ENCODE data around the gene SLC5A8.
"Not testable (repeated sequence)": the region's sequence is repeated elsewhere in the genome, so short reads cannot be mapped to it uniquely, and the experiment has no call there.

The SLC5A8 gene

DNA sequence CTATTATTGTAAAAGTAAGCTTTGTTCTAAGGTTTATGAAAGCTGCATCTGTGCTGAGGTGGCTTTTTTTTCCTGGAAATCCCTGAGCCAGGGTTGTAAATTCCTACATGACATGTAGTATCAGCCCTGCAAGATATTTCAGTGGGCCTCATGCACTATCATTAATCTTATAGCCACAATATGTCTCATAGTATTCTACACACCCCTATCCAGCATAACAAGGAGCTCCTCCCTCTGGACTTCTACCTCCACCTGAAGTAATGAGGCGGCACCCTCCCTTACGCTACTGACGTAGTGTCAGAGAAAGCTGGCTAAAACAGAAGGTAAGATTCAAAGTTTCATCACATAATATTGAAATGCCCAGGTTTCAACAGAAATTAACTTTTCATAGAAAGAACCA, 35.5 kb downstream of the SLC5A8 start:
- H3K4me2 ChIP-seq = no peak overlapping the region
- no peaks in the 10 kb centered on the region for H4K20me1 ChIP-seq
- TF ChIP-seq Cebpa-rat (IDR thresholded peaks at IDR 0.05) = no peak
- no peaks in the 10 kb centered on the region for H3K36me3 ChIP-seq
- no peak overlapping the region for H3K4me3 ChIP-seq
- no peak overlapping the region for H3K27ac ChIP-seq
- no peak overlapping the region for H3K9ac ChIP-seq
- H3K9me3 ChIP-seq = no peaks in the 10 kb centered on the region
- H3K4me1 ChIP-seq = no peaks in the 10 kb centered on the region
- no peaks in the 10 kb centered on the region for H3K27me3 ChIP-seq

GRCh38 chr12:101173197-101173749, 36.8 kb downstream of the SLC5A8 start:
- H4K20me1 ChIP-seq = no peaks in the 10 kb centered on the region

DNA sequence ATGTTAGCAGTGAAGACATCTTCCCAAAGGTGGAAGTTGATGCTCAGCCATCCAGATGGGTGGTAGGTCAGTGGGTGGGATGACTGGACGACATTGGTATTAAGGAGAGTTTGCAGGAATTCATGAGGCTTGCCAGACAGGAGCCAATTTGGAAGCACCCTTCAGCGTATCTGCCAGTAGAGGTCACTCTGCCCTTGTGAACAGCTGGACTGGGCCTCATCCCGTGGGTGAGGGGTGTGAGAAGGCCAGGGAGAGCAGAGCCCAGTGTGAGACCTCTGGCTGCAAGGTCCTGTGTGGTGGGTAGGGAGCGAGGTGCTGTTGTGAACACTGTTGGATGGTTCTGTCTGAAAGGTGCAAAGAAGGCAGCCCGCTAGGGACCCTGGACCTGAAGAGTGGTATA, 37.7 kb downstream of the SLC5A8 start:
- Histone ChIP-seq H4K20me1 (no peaks in the 10 kb centered on the region), H3K4me2 (no peak overlapping the region), H3K4me1 (no peaks in the 10 kb centered on the region), H3K4me3 (no peak overlapping the region), H3K27ac (no peak overlapping the region), H3K27me3 (no peaks in the 10 kb centered on the region), H3K36me3 (no peaks in the 10 kb centered on the region), H3K9me3 (no peaks in the 10 kb centered on the region), H3K9ac (no peak overlapping the region)
- TF ChIP-seq Cebpa-rat (IDR thresholded peaks at IDR 0.05) = no peak

More at GRCh38 chr12:101173197-101173749, 36.8 kb downstream of the SLC5A8 start:
- Histone ChIP-seq H3K9me3 (no peaks in the 10 kb centered on the region), H3K9ac (no peak overlapping the region), H3K4me2 (no peak overlapping the region), H3K27me3 (no peaks in the 10 kb centered on the region), H3K4me3 (no peak overlapping the region), H3K27ac (no peak overlapping the region), H3K36me3 (no peaks in the 10 kb centered on the region), H3K4me1 (no peaks in the 10 kb centered on the region)
- TF ChIP-seq Cebpa-rat (IDR thresholded peaks at IDR 0.05) = no peak

- H3K4me3 ChIP-seq = no peak overlapping the region
- no peak overlapping the region for H3K4me2 ChIP-seq
- no peaks in the 10 kb centered on the region for H3K9me3 ChIP-seq
- no peaks in the 10 kb centered on the region for H3K27me3 ChIP-seq
- H3K36me3 ChIP-seq = no peaks in the 10 kb centered on the region
- no peaks in the 10 kb centered on the region for H4K20me1 ChIP-seq
- H3K4me1 ChIP-seq = no peaks in the 10 kb centered on the region
- no peak overlapping the region for H3K27ac ChIP-seq
- no peak overlapping the region for H3K9ac ChIP-seq
- no peak for TF ChIP-seq Cebpa-rat (IDR thresholded peaks at IDR 0.05)
Measured at GRCh38 chr12:101168001-101168400, 42.0 kb downstream of the SLC5A8 start.

- TF ChIP-seq Cebpa-rat (IDR thresholded peaks at IDR 0.05) = no peak
- Histone ChIP-seq H3K4me1 (no peaks in the 10 kb centered on the region), H3K36me3 (no peaks in the 10 kb centered on the region), H4K20me1 (no peaks in the 10 kb centered on the region), H3K27ac (no peak overlapping the region), H3K4me3 (no peak overlapping the region), H3K9ac (no peak overlapping the region), H3K9me3 (no peaks in the 10 kb centered on the region), H3K27me3 (no peaks in the 10 kb centered on the region), H3K4me2 (no peak overlapping the region)
Measured at GRCh38 chr12:101166866-101167265, 43.2 kb downstream of the SLC5A8 start.

DNA sequence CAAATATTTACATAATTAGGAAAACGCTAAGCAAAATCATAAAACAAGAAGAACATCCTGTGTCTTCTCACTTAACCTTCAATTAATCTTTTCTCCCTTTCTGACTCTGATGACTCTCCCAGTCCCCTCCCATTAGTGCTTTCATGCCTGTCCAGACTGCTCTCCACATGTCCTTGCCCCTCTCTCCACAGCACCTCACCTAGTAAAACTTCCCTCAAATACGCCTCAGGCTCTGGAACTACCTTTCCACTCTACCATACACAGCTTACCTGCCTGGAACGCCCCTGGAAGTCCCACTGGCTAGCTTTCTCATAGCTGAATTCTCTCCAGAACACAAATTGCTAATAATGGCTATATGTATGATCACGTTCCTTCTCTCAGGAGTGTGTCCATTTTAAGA, 44.7 kb downstream of the SLC5A8 start:
- no peak overlapping the region for H3K4me2 ChIP-seq
- H3K36me3 ChIP-seq = no peaks in the 10 kb centered on the region
- H3K27me3 ChIP-seq = no peaks in the 10 kb centered on the region
- no peaks in the 10 kb centered on the region for H3K4me1 ChIP-seq
- no peak overlapping the region for H3K9ac ChIP-seq
- H3K27ac ChIP-seq = no peak overlapping the region
- H3K9me3 ChIP-seq = no peaks in the 10 kb centered on the region
- no peaks in the 10 kb centered on the region for H4K20me1 ChIP-seq
- no peak for TF ChIP-seq Cebpa-rat (IDR thresholded peaks at IDR 0.05)
- H3K4me3 ChIP-seq = no peak overlapping the region

DNA sequence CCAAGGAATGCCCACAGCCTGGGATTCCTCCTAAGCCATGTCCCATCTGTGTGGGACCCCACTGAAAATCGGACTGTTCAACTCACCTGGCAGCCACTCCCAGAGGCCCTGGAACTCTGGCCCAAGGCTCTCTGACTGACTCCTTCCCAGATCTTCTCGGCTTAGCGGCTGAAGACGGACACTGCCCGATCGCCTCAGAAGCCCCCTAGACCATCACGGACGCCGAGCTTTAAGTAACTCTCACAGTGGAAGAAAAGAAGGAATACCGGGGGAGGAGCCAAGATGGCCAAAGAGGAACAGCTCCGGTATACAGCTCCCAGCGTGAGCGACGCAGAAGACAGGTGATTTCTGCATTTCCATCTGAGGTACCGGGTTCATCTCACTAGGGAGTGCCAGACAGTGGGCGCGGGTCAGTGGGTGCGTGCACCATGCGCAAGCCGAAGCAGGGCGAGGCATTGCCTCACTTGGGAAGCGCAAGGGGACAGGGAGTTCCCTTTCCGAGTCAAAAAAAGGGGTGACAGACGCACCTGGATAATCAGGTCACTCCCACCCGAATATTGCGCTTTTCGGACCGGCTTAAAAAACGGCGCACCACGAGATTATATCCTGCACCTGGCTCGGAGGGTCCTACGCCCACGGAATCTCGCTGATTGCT, 64.1 kb downstream of the SLC5A8 start:
- not testable (repeated sequence) for H3K27me3 ChIP-seq, H3K9ac ChIP-seq, H3K27ac ChIP-seq, H3K4me1 ChIP-seq, H3K9me3 ChIP-seq, H3K36me3 ChIP-seq, H3K4me3 ChIP-seq, H3K4me2 ChIP-seq, H4K20me1 ChIP-seq

DNA sequence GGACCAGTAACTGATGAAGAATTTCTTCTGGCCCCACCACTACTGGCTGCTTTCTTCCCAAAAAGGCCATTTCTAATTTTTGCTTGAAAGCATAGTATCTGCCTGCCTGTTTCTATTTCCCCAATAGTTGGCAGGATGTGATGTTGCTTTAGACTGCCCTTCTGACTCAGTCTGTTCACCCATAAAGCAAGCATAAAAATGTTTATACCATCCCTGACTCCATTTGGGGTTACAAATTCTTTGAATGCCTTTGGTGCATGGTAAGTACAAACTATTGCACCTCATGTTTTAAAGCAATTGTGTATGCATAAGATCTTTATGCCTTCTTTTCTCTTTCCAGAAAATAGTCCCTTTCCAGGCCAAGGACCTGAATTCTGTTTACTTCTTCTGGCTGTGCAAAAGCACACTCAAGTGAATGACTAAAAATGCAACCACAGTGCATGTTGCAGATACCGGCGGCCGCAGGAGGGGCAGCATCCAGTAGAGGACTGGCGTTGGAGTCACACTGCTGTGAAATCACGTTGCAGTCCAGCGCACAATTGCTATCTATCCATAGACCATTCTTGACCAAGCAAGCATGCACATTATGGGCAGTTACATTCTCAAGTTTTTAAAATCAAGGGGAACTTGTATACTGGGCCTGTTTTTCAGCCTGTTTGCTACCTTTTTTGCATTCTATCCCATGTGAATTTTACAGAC, 82.4 kb downstream of the SLC5A8 start:
- no peaks in the 10 kb centered on the region for H3K27me3 ChIP-seq

DNA sequence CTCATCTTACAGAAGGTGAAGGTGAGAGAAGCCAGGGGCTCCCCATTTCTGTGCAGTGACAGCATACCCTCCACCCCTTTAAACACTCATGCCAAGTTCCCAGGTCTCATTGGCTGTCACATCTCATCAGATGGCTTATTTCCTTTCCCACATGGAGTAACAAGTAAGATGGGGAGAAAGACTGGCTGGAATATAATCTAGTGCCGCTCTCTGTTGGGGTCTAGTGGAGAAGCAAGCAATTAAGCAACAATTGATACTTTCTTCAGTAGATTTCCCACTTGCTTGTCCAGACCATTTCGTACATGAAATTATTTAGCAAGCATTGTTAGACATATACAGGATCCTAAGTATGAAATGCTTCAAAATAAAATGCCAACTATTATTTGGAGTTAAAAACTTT, 92.2 kb downstream of the SLC5A8 start:
- Histone ChIP-seq H3K4me3 (no peak overlapping the region), H3K4me2 (no peak overlapping the region), H3K36me3 (no peaks in the 10 kb centered on the region), H4K20me1 (no peaks in the 10 kb centered on the region), H3K27ac (no peak overlapping the region), H3K9me3 (no peaks in the 10 kb centered on the region), H3K4me1 (no peaks in the 10 kb centered on the region), H3K27me3 (no peaks in the 10 kb centered on the region), H3K9ac (no peak overlapping the region)
- no peak for TF ChIP-seq Cebpa-rat (IDR thresholded peaks at IDR 0.05)

More for the DNA sequence above, 82.4 kb downstream of the SLC5A8 start:
- H3K4me2 ChIP-seq = no peak overlapping the region
- no peak overlapping the region for H3K9ac ChIP-seq
- no peaks in the 10 kb centered on the region for H3K4me1 ChIP-seq
- no peaks in the 10 kb centered on the region for H4K20me1 ChIP-seq
- no peaks in the 10 kb centered on the region for H3K36me3 ChIP-seq
- no peaks in the 10 kb centered on the region for H3K9me3 ChIP-seq
- no peak overlapping the region for H3K27ac ChIP-seq
- no peak overlapping the region for H3K4me3 ChIP-seq
- no peak for TF ChIP-seq Cebpa-rat (IDR thresholded peaks at IDR 0.05)

- no peak overlapping the region for H3K9ac ChIP-seq
- H3K27ac ChIP-seq = no peak overlapping the region
- H3K27me3 ChIP-seq = no peaks in the 10 kb centered on the region
- H3K9me3 ChIP-seq = no peaks in the 10 kb centered on the region
- no peak for TF ChIP-seq Cebpa-rat (IDR thresholded peaks at IDR 0.05)
- no peaks in the 10 kb centered on the region for H3K36me3 ChIP-seq
- no peaks in the 10 kb centered on the region for H3K4me1 ChIP-seq
- no peaks in the 10 kb centered on the region for H4K20me1 ChIP-seq
- no peak overlapping the region for H3K4me3 ChIP-seq
- H3K4me2 ChIP-seq = no peak overlapping the region
Measured at GRCh38 chr12:101116911-101117310, 93.1 kb downstream of the SLC5A8 start.

Measured in BLaER1 (cell line).